ENCODE measurements around the gene CSF2. TPM values are rescaled to one million over a fixed set of nuclear protein-coding genes. Genes with fewer than 3 reads are reported as not detected.

The CSF2 gene
- total and polyA plus RNA-seq, 4 donors: 0.37 to 16.8 (median 8.2) TPM

GRCh38 chr5:132110195-132110594, 36.6 kb downstream of the CSF2 start:
- DNase-seq: no peak
- H3K9ac ChIP-seq (ENCODE audit: insufficient read depth in 1 of 2, low read length in 2 of 2): no peak overlapping the region
- no peak overlapping the region for H3K4me3 ChIP-seq
- no peaks in the 10 kb centered on the region for H3K27me3 ChIP-seq (ENCODE audit: control insufficient read depth in 3 of 3, insufficient read depth in 3 of 3, low read length in 2 of 3)
- H3K4me1 ChIP-seq (ENCODE audit: control insufficient read depth in 5 of 5, insufficient read depth in 5 of 5, low read length in 5 of 5): no peaks in the 10 kb centered on the region
- H3K36me3 ChIP-seq (ENCODE audit: control insufficient read depth in 4 of 4, insufficient read depth in 4 of 4, low read length in 4 of 4): no peaks in the 10 kb centered on the region
- H3K9me3 ChIP-seq (ENCODE audit: control insufficient read depth in 4 of 4, insufficient read depth in 3 of 4, low read length in 3 of 4): no peaks in the 10 kb centered on the region
- no peak overlapping the region for H3K27ac ChIP-seq (ENCODE audit: low read depth in 1 of 2, low read length in 1 of 2)
- 52 to 74% methylated on average over 3 of the region's 3 CpGs for WGBS, 2 donors
- no peak for ATAC-seq (ENCODE audit: insufficient read depth, low FRiP score)
- no peak for TF ChIP-seq CTCF (IDR thresholded peaks at IDR 0.05; ENCODE audit: control extremely low read depth, extremely low read depth)

DNA sequence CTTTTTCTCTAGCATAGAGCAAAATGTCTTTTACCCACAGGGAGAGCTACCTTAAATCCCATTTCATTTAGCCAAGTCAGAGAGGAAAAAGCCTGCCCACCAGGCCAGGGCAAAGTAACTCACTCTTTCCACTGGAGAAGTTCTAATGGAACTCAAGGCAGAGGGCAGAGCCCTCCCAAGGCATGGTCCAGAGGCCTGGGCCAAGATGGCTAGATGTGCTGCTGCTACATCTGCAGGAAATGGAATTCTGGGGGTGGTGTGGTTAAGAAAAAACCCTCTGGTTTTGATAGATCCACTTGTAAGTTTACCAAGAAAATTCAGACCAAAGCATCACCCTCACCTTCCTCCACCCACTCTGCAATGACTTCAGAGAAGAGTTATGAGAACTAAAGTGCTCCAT, 37.3 kb downstream of the CSF2 start:
- no peak for ATAC-seq (ENCODE audit: insufficient read depth, low FRiP score)
- no peak for TF ChIP-seq CTCF (IDR thresholded peaks at IDR 0.05; ENCODE audit: control extremely low read depth, extremely low read depth)
- Histone ChIP-seq H3K9me3 (ENCODE audit: control insufficient read depth in 4 of 4, insufficient read depth in 3 of 4, low read length in 3 of 4) (no peaks in the 10 kb centered on the region), H3K4me3 (no peak overlapping the region), H3K36me3 (ENCODE audit: control insufficient read depth in 4 of 4, insufficient read depth in 4 of 4, low read length in 4 of 4) (no peaks in the 10 kb centered on the region), H3K27ac (ENCODE audit: low read depth in 1 of 2, low read length in 1 of 2) (no peak overlapping the region), H3K27me3 (ENCODE audit: control insufficient read depth in 3 of 3, insufficient read depth in 3 of 3, low read length in 2 of 3) (no peaks in the 10 kb centered on the region), H3K9ac (ENCODE audit: insufficient read depth in 1 of 2, low read length in 2 of 2) (no peak overlapping the region), H3K4me1 (ENCODE audit: control insufficient read depth in 5 of 5, insufficient read depth in 5 of 5, low read length in 5 of 5) (peaks cover 0 to 5% (median 0%) of the 10 kb centered on the region in 5 donors)
- DNase-seq: no peak

- DNase-seq (no peak), ATAC-seq (ENCODE audit: insufficient read depth, low FRiP score) (no peak)
- H3K9ac ChIP-seq (ENCODE audit: insufficient read depth in 1 of 2, low read length in 2 of 2): no peak overlapping the region
- no peak overlapping the region for H3K4me3 ChIP-seq
- TF ChIP-seq CTCF (IDR thresholded peaks at IDR 0.05; ENCODE audit: control extremely low read depth, extremely low read depth): no peak
- H3K9me3 ChIP-seq (ENCODE audit: control insufficient read depth in 4 of 4, insufficient read depth in 3 of 4, low read length in 3 of 4): no peaks in the 10 kb centered on the region
- no peak overlapping the region for H3K27ac ChIP-seq (ENCODE audit: low read depth in 1 of 2, low read length in 1 of 2)
- H3K4me1 ChIP-seq (ENCODE audit: control insufficient read depth in 5 of 5, insufficient read depth in 5 of 5, low read length in 5 of 5): peaks cover 0 to 5% (median 0%) of the 10 kb centered on the region in 5 donors
- no peaks in the 10 kb centered on the region for H3K27me3 ChIP-seq (ENCODE audit: control insufficient read depth in 3 of 3, insufficient read depth in 3 of 3, low read length in 2 of 3)
- H3K36me3 ChIP-seq (ENCODE audit: control insufficient read depth in 4 of 4, insufficient read depth in 4 of 4, low read length in 4 of 4): no peaks in the 10 kb centered on the region
- WGBS, 2 donors: 93 to 96% methylated on average over 3 of the region's 3 CpGs
Observed at GRCh38 chr5:132112111-132112510, 38.5 kb downstream of the CSF2 start.

All from lung (tissue), 12 donors.